IPS-15b (cell line): Measurements from ENCODE around the gene ANKS1B.

Experiments
- H3K27me3 ChIP-seq: one replicate; pipeline ENCODE4 v1.6.1; 2013; ENCODE audit warnings: low read length; ENCODE audit not compliant: control insufficient read depth, insufficient read depth
- H3K36me3 ChIP-seq: one replicate; pipeline ENCODE4 v1.6.1; 2013; ENCODE audit warnings: low read length; ENCODE audit not compliant: control insufficient read depth, insufficient read depth
- H3K4me1 ChIP-seq: one replicate; pipeline ENCODE4 v1.6.1; 2013; ENCODE audit warnings: mild to moderate bottlenecking, low read length; ENCODE audit not compliant: control insufficient read depth, insufficient read depth
- H3K4me3 ChIP-seq: one replicate; pipeline ENCODE4 v1.5.1; 2013; ENCODE audit warnings: low read depth, low read length
- H3K9ac ChIP-seq: one replicate; pipeline ENCODE4 v1.6.1; 2013; ENCODE audit warnings: low read depth, mild to moderate bottlenecking, low read length
- H3K9me3 ChIP-seq: one replicate; pipeline ENCODE4 v1.6.1; 2013; ENCODE audit warnings: mild to moderate bottlenecking, low read length; ENCODE audit not compliant: control insufficient read depth, insufficient read depth

Gene ANKS1B

GRCh38 chr12:99087278-99087677 lies 897.5 kb downstream of the ANKS1B start:
- no peaks in the 10 kb centered on the region for H3K36me3 ChIP-seq
- no peaks in the 10 kb centered on the region for H3K27me3 ChIP-seq
- H3K9me3 ChIP-seq, result no peaks in the 10 kb centered on the region
- H3K9ac ChIP-seq, result no peak overlapping the region
- no peak overlapping the region for H3K4me3 ChIP-seq
- peaks cover 3% of the 10 kb centered on the region for H3K4me1 ChIP-seq

- Histone ChIP-seq H3K9me3 (no peaks in the 10 kb centered on the region), H3K9ac (no peak overlapping the region), H3K36me3 (no peaks in the 10 kb centered on the region), H3K4me3 (no peak overlapping the region), H3K4me1 (no peaks in the 10 kb centered on the region), H3K27me3 (no peaks in the 10 kb centered on the region)
Observed at GRCh38 chr12:99079811-99080210, 904.9 kb downstream of the ANKS1B start.

- no peak overlapping the region for H3K4me3 ChIP-seq
- H3K9ac ChIP-seq, result no peak overlapping the region
- no peaks in the 10 kb centered on the region for H3K36me3 ChIP-seq
- H3K4me1 ChIP-seq, result no peaks in the 10 kb centered on the region
- no peaks in the 10 kb centered on the region for H3K27me3 ChIP-seq
- H3K9me3 ChIP-seq, result no peaks in the 10 kb centered on the region
Observed at GRCh38 chr12:99068993-99069747, 915.6 kb downstream of the ANKS1B start.

- Histone ChIP-seq H3K4me1 (no peaks in the 10 kb centered on the region), H3K27me3 (no peaks in the 10 kb centered on the region), H3K9me3 (no peaks in the 10 kb centered on the region), H3K4me3 (no peak overlapping the region), H3K36me3 (no peaks in the 10 kb centered on the region), H3K9ac (no peak overlapping the region)
Observed at GRCh38 chr12:99067171-99067785, 917.5 kb downstream of the ANKS1B start.

GRCh38 chr12:99066726-99067125 lies 918.0 kb downstream of the ANKS1B start:
- Histone ChIP-seq H3K9ac (no peak overlapping the region), H3K4me1 (no peaks in the 10 kb centered on the region), H3K27me3 (no peaks in the 10 kb centered on the region), H3K36me3 (no peaks in the 10 kb centered on the region), H3K4me3 (no peak overlapping the region), H3K9me3 (no peaks in the 10 kb centered on the region)

GRCh38 chr12:99063182-99063581 lies 921.6 kb downstream of the ANKS1B start:
- H3K36me3 ChIP-seq, result no peaks in the 10 kb centered on the region
- no peak overlapping the region for H3K9ac ChIP-seq
- H3K4me3 ChIP-seq, result no peak overlapping the region
- H3K9me3 ChIP-seq, result no peaks in the 10 kb centered on the region
- H3K4me1 ChIP-seq, result no peaks in the 10 kb centered on the region
- no peaks in the 10 kb centered on the region for H3K27me3 ChIP-seq

GRCh38 chr12:99059824-99060511 lies 924.8 kb downstream of the ANKS1B start:
- Histone ChIP-seq H3K9me3 (no peaks in the 10 kb centered on the region), H3K27me3 (no peaks in the 10 kb centered on the region), H3K4me3 (no peak overlapping the region), H3K36me3 (no peaks in the 10 kb centered on the region), H3K4me1 (no peaks in the 10 kb centered on the region), H3K9ac (no peak overlapping the region)

GRCh38 chr12:99057670-99058069 lies 927.1 kb downstream of the ANKS1B start:
- Histone ChIP-seq H3K36me3 (no peaks in the 10 kb centered on the region), H3K9me3 (no peaks in the 10 kb centered on the region), H3K9ac (no peak overlapping the region), H3K4me1 (no peaks in the 10 kb centered on the region), H3K4me3 (no peak overlapping the region), H3K27me3 (no peaks in the 10 kb centered on the region)

GRCh38 chr12:99056186-99056585 lies 928.5 kb downstream of the ANKS1B start:
- H3K4me1 ChIP-seq, result no peaks in the 10 kb centered on the region
- no peak overlapping the region for H3K9ac ChIP-seq
- no peaks in the 10 kb centered on the region for H3K9me3 ChIP-seq
- H3K4me3 ChIP-seq, result no peak overlapping the region
- no peaks in the 10 kb centered on the region for H3K36me3 ChIP-seq
- no peaks in the 10 kb centered on the region for H3K27me3 ChIP-seq

- Histone ChIP-seq H3K4me3 (no peak overlapping the region), H3K27me3 (no peaks in the 10 kb centered on the region), H3K9ac (no peak overlapping the region), H3K36me3 (no peaks in the 10 kb centered on the region), H3K9me3 (no peaks in the 10 kb centered on the region), H3K4me1 (no peaks in the 10 kb centered on the region)
Observed at GRCh38 chr12:99055299-99055698, 929.4 kb downstream of the ANKS1B start.

GRCh38 chr12:99054601-99055128 lies 930.1 kb downstream of the ANKS1B start:
- no peaks in the 10 kb centered on the region for H3K4me1 ChIP-seq
- no peak overlapping the region for H3K9ac ChIP-seq
- H3K36me3 ChIP-seq, result no peaks in the 10 kb centered on the region
- no peaks in the 10 kb centered on the region for H3K9me3 ChIP-seq
- H3K27me3 ChIP-seq, result no peaks in the 10 kb centered on the region
- H3K4me3 ChIP-seq, result no peak overlapping the region
